Measurements from ENCODE around the gene ARSI. TPM values are rescaled to one million over a fixed set of nuclear protein-coding genes. Genes with fewer than 3 reads are reported as not detected.

Gene ARSI
- total RNA-seq, 1 donor from 2014 or later: 4.6 TPM

DNA sequence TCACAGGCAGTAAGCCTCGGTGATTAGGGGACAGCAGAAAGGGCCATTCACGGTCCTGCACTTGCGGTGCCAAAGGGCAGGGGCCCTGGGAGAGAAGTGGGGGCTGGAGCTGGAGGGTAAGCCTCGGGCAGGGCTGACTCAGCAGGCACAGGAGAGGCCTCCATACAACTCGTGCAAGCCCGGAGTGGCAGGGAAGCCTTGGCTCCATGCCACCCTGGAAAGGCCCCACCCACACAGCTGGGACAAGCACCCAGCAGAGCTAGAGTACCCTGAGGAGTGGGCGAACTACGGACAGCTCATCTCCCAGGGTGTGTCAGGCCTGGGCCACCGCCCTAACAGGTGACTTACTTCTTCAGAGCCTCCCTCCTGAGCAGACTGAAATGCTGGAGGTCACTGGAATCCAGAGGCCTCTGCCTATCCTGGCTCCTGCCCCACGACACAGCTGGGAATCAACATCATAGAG, 7.5 kb downstream of the ARSI start:
- H3K9me3 Mint-ChIP-seq: no peaks in the 10 kb centered on the region
- peaks cover 26% of the 10 kb centered on the region for H3K4me1 Mint-ChIP-seq (ENCODE audit: unreplicated experiment)
- peaks cover 9% of the 10 kb centered on the region for H3K27me3 Mint-ChIP-seq
- no peak overlapping the region for H3K27ac Mint-ChIP-seq
- DNase-seq (ENCODE audit: extremely low spot score, unreplicated experiment): no peak
- no peaks in the 10 kb centered on the region for H3K36me3 Mint-ChIP-seq
- no peak overlapping the region for H3K4me3 Mint-ChIP-seq
- TF ChIP-seq, protein P1, sequence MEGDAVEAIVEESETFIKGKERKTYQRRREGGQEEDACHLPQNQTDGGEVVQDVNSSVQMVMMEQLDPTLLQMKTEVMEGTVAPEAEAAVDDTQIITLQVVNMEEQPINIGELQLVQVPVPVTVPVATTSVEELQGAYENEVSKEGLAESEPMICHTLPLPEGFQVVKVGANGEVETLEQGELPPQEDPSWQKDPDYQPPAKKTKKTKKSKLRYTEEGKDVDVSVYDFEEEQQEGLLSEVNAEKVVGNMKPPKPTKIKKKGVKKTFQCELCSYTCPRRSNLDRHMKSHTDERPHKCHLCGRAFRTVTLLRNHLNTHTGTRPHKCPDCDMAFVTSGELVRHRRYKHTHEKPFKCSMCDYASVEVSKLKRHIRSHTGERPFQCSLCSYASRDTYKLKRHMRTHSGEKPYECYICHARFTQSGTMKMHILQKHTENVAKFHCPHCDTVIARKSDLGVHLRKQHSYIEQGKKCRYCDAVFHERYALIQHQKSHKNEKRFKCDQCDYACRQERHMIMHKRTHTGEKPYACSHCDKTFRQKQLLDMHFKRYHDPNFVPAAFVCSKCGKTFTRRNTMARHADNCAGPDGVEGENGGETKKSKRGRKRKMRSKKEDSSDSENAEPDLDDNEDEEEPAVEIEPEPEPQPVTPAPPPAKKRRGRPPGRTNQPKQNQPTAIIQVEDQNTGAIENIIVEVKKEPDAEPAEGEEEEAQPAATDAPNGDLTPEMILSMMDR (conservative IDR thresholded peaks at IDR 0.05): no peak

DNA sequence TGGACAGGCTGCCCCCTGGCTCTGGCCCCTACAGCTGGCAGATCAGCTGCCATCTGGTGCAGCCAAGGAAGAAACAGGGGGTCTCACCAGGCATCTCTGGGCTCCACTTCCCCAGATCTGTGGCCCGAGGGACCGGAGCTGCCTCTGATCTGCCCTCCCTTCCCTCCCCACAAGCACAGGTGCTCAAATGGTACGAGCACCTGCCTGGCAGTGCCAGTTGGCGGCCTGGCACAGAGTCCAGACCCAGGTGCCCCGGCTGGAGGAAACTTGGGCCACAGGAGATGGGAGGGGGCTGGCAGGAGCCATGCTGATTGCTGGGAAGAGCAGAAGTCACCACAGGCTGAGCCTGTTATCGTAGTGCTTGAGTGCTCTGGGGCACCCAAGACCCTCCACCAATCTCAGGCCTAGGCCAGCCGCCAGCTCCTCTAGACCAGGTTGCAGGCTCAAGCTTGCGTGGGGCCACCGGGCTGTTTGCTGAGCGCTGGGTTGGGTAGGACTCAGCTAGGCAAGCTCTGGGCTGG, 8.1 kb downstream of the ARSI start:
- peaks cover 4% of the 10 kb centered on the region for H3K27me3 Mint-ChIP-seq
- DNase-seq (ENCODE audit: extremely low spot score, unreplicated experiment): no peak
- no peaks in the 10 kb centered on the region for H3K36me3 Mint-ChIP-seq
- TF ChIP-seq, protein P1 (conservative IDR thresholded peaks at IDR 0.05): no peak
- no peak overlapping the region for H3K4me3 Mint-ChIP-seq
- H3K4me1 Mint-ChIP-seq (ENCODE audit: unreplicated experiment): peaks cover 22% of the 10 kb centered on the region
- H3K27ac Mint-ChIP-seq: no peak overlapping the region
- H3K9me3 Mint-ChIP-seq: no peaks in the 10 kb centered on the region

DNA sequence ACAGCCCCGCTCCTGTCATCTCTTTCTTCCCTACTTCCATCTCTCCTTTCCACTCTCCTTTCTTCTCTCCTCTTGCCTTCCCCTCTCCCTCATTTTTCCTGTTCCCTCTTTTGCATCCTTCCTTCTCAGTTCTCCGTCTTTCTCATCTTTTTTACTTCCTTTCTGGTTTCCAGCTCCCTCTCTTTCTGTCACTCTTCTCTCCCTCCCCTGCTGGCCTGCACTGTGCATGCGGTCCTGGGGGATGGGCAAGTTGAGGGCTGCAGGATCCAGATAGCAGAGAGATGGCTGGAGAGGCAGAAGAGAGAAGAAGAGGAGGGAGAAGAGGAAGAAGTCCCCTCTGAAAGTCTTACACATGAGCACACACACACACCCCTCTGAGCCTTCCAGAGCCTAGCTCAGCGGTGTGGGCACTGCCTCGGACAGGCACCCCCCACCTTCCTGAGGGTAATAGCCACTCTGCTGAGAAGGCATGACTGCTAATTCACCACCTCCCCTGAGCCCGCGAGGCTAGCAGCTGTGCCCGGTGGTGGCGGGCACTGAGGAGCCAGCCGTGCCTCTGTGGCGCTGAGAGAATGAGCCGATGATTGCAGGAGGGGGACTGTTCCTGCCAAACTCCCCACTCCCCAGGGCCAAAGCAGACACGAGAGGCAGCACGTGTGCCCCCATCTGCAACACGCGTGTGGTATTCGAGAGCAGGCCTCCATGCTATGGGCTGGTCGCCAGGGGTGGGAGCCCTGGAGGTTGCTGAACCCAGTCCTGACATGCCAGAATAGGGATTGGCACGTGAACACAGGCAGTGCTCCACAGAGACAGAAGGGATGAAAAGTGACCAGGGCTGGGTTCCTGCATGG, 9.4 kb downstream of the ARSI start:
- no peaks in the 10 kb centered on the region for H3K9me3 Mint-ChIP-seq
- H3K27ac Mint-ChIP-seq: no peak overlapping the region
- H3K4me3 Mint-ChIP-seq: no peak overlapping the region
- peaks cover 10% of the 10 kb centered on the region for H3K27me3 Mint-ChIP-seq
- peaks cover 17% of the 10 kb centered on the region for H3K4me1 Mint-ChIP-seq (ENCODE audit: unreplicated experiment)
- no peak for DNase-seq (ENCODE audit: extremely low spot score, unreplicated experiment)
- H3K36me3 Mint-ChIP-seq: no peaks in the 10 kb centered on the region
- TF ChIP-seq, protein P1 (conservative IDR thresholded peaks at IDR 0.05): no peak

DNA sequence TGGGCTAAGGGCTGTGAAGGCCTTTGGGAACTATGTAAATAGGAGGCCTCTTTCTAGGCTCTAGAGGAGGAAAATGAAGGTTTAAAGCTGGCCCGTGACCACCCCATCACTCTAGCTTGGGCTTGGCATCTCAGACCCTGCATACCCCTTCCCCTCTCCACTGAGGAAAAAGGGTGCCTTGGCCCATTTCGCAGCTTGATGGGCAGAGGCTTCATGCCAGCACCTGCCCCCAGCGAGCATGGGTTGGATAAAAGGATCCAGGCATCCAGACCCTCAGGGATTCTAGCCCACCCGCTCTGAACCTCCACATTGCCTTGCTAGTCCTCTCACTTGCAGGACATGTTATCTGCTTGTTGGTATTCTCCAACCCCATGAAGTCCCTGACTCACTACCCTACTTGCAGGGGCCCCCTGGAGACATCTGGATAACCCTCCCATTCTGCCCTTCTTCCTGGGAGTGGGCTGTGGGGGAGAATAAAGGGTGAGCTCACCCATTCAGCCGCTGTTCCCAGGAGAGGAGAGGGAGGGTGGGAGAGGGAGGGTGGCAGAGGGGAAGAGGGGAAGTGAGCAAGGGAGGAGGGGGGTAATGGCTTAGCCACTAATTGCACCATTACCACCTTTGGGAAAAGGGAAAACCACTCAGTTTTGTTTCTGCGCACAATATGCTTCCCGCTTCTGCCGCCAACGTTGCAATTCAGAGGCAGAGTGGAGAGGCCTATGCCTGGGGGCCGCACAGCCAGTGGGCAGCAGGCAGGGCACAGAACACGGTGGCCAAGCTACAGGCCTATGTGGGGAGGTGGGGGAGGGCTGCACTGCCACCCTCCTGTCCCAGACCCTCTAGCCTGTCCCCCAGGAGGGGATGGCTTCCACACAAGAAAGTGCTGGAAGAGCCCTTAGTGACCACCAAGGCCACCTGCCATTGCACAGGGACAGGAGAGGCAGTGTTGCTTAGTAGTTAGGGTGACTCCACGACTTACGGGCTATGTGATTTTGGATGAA, 11.0 kb downstream of the ARSI start:
- Mint-ChIP-seq H3K27ac (no peak overlapping the region), H3K27me3 (peaks cover 15% of the 10 kb centered on the region), H3K36me3 (no peaks in the 10 kb centered on the region), H3K4me1 (ENCODE audit: unreplicated experiment) (peaks cover 17% of the 10 kb centered on the region), H3K4me3 (no peak overlapping the region), H3K9me3 (no peaks in the 10 kb centered on the region)
- DNase-seq (ENCODE audit: extremely low spot score, unreplicated experiment): no peak
- TF ChIP-seq, protein P1 (conservative IDR thresholded peaks at IDR 0.05): no peak

DNA sequence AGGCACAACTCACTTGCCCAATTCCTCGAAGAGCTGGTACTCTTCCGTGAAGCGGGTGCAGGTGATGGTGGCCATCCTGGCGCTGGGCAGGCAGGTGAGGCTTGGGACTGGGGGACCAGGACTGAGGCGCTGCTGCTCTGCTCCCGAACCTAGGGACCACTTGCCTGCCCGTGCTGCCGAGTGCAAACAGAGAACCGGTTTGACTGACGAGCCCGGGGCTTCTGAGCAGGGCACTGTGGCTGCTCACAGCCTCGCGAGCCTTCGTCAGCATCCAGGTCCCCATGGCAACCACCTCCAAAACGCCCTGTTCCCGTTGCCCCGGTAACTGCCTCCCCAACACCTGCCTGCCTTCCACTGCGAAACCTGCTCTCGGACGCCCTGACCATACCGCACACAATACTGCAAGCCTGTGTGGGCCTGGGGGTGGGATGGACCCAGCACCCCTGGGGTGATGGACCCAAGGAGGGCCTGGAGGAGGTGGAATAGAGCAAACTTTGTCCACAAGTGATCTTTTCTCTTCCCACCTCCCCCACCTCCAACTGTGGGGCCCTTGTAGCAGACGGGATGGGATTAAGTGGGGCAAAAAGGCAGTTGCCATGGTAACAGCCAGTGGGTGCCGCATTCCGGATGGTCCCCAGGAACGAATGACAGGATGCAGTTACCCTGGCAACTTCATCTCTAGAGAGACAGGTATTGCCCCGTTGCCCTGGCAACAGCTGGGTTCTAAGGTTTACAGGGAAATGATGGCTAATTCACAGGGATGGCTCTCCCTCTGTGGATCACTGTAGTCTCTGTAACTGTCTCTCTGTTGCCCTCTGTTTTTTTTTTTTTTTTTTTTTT, 12.9 kb downstream of the ARSI start, which contains the start of gene CAMK2A:
Gene CAMK2A (minus strand): TSS at position 223 of the 840 bp plus-strand sequence. CDS start 148 bp downstream, at position 75.
- Mint-ChIP-seq H3K4me3 (peak within 1 kb of the TSS; percentile 57), H3K4me1 (ENCODE audit: unreplicated experiment) (peaks cover 13% of the 10 kb centered on the region)

More for the DNA sequence above, 12.9 kb downstream of the ARSI start, which contains the start of gene CAMK2A:
- TF ChIP-seq, protein P1 (conservative IDR thresholded peaks at IDR 0.05): no peak
- Mint-ChIP-seq H3K36me3 (no peaks in the 10 kb centered on the region), H3K9me3 (no peaks in the 10 kb centered on the region), H3K27me3 (peaks cover 15% of the 10 kb centered on the region), H3K27ac (no peak within 1 kb of the TSS)
- no peak for DNase-seq (ENCODE audit: extremely low spot score, unreplicated experiment)
